HEK293 (cell line): ENCODE data around the gene PDK2.

Experiments
- ZNF155 ChIP-seq: fragments of 450-650 bp; formaldehyde crosslinking; IDR thresholded peaks from 2 replicates; pipeline ENCODE4 v1.5.1; 2016; ENCODE audit warnings: missing biosample characterization, missing genetic modification characterization
- TF ChIP-seq, protein P1 (sequence below): fragments of 450-650 bp; formaldehyde crosslinking; IDR thresholded peaks from 2 replicates; pipeline ENCODE4 v1.5.1; 2016; ENCODE audit warnings: missing biosample characterization, missing genetic modification characterization

DNA sequence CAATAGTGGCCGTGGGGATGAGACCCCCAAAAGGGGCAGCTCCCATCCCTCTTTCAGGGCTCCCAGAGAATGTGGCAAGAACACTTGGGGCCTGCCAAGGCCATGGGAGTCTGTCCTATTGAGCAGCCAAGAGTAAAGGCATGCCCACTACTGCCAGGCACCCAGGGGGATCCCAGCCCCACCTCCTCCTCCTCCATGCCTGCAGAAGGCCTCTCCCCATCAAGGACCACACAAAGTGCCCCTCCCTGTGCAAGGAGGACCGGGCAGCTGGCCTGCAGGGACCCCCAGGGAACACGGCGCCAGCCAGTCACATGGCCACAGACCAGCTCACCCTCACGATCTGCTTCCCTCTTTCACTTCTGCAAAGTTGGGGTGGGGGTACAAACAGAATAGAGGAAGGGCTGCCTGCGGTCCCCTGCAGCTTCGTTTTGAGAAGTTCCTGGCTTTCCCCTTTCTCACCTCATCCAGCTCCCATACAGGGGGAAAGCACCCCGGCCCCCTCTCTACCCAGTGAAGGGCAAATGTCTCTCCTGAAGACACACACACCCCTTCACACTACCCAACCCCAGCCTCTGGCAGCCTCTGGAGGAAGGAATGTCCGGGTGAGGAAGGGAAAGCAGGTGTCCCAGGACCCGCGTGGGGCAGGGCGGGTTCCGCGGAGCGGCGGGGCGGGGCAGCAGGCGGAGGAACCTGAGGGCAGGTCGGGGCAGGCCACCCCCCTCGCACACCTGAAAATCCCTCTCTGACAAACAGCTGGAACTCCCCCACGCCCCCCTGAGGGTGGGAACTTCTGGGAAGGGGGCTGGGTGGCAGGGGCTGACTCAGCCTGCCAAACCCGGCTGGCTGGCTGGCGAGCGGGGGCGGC, 53.3 kb downstream of the PDK2 start:
- TF ChIP-seq ZNF155 (tag by site-specific recombination): no peak
- TF ChIP-seq, protein P1, sequence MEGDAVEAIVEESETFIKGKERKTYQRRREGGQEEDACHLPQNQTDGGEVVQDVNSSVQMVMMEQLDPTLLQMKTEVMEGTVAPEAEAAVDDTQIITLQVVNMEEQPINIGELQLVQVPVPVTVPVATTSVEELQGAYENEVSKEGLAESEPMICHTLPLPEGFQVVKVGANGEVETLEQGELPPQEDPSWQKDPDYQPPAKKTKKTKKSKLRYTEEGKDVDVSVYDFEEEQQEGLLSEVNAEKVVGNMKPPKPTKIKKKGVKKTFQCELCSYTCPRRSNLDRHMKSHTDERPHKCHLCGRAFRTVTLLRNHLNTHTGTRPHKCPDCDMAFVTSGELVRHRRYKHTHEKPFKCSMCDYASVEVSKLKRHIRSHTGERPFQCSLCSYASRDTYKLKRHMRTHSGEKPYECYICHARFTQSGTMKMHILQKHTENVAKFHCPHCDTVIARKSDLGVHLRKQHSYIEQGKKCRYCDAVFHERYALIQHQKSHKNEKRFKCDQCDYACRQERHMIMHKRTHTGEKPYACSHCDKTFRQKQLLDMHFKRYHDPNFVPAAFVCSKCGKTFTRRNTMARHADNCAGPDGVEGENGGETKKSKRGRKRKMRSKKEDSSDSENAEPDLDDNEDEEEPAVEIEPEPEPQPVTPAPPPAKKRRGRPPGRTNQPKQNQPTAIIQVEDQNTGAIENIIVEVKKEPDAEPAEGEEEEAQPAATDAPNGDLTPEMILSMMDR (tag by site-specific recombination): peak; percentile 28
